Endometrial microvascular endothelial cells (primary cell): ENCODE measurements around the gene PAK2. TPM values are rescaled to one million over a fixed set of nuclear protein-coding genes. Genes with fewer than 3 reads are reported as not detected.
"Not testable (repeated sequence)": the region's sequence is repeated elsewhere in the genome, so short reads cannot be mapped to it uniquely, and the experiment has no call there.

Source experiments
- in situ Hi-C: cut with HindIII; loops from 2 replicates; pipeline ENCODE4 v1.10.0; 2017; ENCODE audit warnings: low sequenced_read_pairs, low pct_unique_long_range_greater_than_20kb; ENCODE audit errors: inconsistent ontology term
- total RNA-seq: library from RNA; depleted of rRNA; stranded (reverse); fragments of >200 nt; gene quantifications from one replicate; pipeline ENCODE4 v1.2.3, GENCODE V29; 2015; ENCODE audit errors: inconsistent ontology term

PAK2 gene
- total RNA-seq: 78.7 TPM

GRCh38 chr3:196739671-196740480 lies at the start of gene PAK2:
Gene PAK2, plus strand, starts transcription at chr3:196739857. Its CDS starts 42,790 bp downstream, at chr3:196782647.
- in situ Hi-C loops: no loop called here

DNA sequence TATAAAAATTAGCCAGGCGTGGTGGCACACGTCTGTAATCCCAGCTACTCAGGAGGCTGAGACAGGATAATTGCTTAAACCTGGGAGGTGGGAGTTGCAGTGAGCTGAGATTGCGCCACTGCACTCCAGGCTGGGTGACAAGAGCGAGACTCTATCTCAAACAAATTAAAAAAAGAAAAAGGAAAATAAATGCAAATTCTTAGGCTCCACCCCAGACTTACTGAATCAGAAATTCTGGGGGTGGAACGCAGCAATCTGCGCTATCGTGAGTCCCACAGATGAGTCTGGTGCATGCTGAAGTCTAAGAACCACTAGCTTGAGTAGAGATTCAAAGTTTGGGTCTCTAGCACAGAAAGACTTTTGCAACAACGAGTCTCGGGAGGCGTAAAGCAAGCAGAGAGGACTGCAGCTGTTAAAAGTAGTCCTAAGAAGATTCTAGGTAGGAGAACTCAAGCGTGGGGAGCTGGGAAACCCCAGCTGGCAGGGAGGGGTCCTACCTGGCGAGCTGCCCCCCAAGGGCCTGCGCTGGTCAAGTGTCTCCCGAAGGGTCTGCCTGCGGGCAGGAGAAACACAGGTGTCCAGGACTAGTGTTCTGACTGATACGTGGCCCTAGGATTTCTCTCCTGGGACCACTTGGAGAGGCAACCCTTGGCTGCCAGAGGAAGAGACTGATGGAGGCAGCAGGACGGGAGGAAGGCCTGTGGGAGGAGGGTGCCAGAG lies 49.6 kb upstream of the PAK2 start:
- in situ Hi-C loops: no loop called here

GRCh38 chr3:196691386-196691785 lies 48.3 kb upstream of the PAK2 start:
- in situ Hi-C loops: no loop called here

DNA sequence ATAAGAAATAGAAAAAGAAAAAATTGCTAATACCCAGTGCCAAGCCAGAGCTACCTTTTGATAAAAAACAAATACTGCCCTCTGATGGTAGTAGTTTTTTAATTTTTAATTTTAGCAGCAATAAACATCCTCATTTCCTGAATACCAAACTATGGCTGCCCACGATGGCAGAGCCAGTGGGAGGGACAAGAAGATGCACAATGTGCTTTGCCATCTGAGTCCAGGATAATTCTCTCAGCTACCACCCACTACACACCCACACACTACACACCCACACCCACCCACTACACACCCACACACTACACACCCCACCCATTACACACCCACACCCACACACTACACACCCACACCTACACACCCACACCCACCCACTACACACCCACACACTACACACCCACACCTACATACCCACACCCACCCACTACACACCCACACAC lies 45.4 kb upstream of the PAK2 start:
- in situ Hi-C loops: no loop called here

DNA sequence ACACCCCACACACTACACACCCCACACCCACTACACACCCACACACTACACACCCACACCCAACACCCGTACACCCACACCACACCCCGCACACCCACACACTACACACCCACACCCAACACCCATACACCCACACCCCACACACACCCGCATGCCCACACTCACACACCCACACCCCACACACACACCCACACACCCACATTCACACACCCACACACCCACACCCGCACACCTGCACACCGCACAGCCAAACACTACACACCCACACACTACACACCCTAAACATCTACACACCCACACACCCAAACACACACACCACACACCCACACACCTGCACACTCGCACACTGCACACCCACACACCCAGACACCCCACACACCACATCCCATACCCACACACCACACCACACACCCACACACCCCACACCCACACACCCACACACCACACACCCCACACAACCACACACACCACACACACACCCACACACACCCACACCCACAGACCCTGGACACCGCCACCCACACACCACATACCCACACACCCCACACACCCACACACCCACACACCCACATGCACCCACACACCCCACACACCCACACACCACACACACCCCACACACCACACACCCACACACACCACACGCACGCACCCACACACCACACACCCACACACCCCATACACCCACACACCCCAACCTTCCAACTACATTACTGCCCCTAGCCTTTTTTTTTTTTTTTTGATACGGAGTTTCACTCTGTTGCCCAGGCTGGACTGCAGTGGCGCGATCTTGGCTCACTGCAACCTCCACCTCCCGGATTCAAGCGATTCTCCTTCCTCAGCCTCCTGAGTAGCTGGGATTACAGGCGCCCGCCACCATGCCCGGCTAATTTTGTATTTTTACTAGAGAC lies 44.5 kb upstream of the PAK2 start:
- in situ Hi-C loops: no loop called here

GRCh38 chr3:196695849-196696226 lies 43.8 kb upstream of the PAK2 start:
- in situ Hi-C loops: no loop called here

GRCh38 chr3:196697270-196697669 lies 42.4 kb upstream of the PAK2 start:
- in situ Hi-C loops: no loop called here

DNA sequence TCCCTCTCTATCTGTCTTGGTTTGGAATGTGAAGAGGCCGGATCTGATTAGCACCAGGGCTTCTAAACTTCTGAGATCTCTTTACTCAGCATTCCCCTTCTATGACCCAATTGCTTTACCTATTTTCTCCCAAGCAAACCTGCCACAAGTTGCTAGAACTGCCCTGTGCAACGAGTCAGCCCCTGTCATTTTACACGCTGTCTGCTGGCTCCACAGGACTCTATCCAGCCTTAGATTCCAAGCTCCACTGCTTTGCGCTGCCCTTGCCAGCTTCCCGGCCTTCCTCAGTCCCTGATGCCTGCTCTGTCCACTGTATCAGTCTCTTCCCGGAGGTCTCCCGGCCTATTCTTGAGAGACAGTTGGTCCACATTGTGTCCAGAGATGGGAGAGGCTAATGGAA lies 39.9 kb upstream of the PAK2 start:
- in situ Hi-C loops: no loop called here

DNA sequence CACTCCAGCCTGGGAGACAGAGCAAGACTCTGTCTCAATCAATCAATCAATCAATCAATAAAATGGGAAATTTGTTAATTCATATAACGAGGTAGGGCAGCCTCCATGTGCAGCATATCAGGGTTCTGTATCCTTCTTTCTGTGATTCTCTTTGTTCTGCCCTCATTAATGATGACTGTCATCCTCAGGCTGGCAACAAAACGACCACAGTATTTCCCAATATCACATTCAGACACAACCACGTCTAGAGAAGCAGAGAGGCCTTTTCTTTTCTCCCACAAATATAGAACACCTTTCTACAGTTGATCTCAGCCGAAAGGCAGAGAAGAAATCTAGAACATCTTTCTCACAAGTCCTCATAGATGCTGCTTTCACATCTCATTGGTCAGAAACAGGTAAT lies 38.9 kb upstream of the PAK2 start:
- in situ Hi-C loops: no loop called here

DNA sequence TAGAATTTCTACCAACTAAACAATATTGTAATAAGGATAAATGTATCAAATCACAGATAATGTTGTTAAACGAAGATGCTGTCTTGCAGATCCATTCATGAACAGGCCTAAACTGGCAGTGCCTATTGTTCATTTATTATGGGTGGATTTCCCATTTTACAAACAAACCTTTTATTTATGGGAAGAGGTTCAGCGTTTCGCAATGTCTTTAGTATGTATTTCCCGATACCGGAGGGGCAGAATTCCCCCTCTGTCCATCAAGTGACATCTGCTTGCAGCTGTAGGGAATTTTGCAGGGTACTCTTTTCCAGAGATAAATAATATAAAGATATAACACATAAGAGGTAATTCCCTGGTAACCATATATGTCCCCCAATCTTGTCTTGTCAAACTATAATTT lies 33.3 kb upstream of the PAK2 start:
- in situ Hi-C loops: no loop called here

- in situ Hi-C loops: no loop called here
These were observed 32.9 kb upstream of the PAK2 start for GRCh38 chr3:196706731-196707130.

DNA sequence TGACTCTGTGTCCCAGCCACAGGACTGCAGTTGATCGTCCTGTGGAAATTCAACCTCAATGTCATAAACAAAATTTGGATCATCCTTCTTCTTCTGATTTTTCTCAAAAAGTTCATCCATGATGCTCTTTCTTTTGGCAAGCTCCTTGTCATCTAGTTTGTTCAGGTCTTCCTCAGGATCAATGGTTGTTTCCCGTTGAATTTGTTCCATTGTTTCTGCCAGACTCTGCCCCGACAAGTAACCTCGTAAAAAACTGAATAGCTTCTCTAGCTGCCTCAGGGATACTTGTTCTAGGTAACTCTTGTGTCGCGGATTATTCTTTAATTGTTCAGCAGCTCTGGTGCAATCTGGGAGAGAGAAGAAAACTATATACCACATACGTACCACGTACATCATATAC lies 32.1 kb upstream of the PAK2 start:
- in situ Hi-C loops: no loop called here

GRCh38 chr3:196708467-196708866 lies 31.2 kb upstream of the PAK2 start:
- in situ Hi-C loops: no loop called here

DNA sequence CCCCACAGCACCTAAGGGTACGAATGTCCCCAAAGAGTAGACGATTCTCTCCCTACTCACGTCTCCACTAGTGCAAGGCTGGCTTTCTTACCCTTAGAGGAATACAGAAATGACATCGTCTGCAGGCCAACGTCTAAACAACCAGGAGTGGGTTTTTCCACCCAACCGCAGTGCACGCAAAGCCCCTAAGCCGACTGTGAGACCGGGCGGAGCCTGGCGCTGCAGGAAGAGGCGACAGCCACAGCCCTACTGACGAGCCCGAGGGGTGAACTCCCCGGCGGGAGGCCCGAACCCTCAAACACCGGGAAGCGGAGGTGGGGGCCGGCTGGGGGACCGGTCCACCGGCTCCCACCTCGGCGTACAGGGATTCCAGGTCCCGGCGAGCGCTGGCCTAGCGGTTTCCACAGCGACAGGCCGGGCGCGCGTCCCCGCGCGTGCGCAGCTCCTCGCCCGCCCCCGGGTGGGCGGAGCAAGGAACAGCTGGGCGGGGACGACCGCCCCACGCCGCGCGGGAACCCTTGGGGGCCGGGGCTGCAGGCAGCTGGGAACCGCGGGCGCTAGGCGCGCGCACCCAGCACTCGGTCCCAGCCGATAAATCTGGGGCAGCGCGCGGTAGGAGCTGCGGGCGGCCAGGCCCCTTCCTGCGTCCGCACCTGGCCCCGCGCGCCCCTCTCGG lies 27.7 kb upstream of the PAK2 start, which contains the start of the genes CEP19 and PIGX:
TSS of gene CEP19 (minus strand) at position 413 of the 676 bp plus-strand sequence. CDS start 3,593 bp downstream, outside the sequence.
TSS of gene PIGX (plus strand) at position 540 of the 676 bp plus-strand sequence.
- in situ Hi-C loops: no loop called here

DNA sequence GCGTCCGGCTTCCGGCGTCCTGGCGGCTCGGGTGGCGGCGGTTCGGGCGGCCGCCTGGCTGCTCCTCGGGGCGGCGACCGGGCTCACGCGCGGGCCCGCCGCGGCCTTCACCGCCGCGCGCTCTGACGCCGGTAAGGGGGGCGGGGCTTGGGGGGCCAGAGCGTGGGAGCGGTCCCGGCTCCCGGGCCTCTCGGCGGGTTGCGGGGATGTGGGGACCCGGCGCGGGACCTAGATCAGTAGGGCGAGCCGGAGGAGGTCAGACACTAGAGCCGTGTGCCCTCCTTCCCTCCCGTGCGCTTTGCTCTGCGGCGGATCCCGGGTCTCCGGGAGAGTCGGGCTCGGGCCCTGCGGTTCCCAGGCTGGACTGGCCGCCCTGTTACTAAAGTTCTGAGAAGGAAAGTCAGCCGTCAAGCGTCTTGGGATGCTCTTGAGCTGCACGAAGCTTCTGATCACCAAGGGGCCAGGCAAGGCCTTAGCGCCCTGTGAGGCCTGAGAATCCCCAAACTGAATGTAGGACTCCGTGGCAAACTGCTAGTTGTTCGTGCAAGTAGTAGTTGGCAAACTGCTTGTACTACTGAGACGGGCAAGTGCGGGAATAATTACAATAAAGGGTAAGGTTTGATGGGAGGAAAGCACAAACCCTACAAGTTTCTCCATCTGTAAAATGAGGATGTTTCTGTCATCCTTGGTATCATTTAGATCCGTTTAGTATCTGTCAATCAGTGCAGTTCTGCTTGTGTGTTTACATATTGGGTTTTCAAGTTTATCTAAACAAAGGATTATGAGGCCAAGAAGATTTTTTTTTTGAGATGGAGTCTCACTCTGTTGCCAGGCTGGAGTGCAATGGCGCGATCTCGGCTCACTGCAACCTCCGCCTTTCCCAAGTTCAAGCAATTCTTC lies 26.9 kb upstream of the PAK2 start:
- in situ Hi-C loops: no loop called here

DNA sequence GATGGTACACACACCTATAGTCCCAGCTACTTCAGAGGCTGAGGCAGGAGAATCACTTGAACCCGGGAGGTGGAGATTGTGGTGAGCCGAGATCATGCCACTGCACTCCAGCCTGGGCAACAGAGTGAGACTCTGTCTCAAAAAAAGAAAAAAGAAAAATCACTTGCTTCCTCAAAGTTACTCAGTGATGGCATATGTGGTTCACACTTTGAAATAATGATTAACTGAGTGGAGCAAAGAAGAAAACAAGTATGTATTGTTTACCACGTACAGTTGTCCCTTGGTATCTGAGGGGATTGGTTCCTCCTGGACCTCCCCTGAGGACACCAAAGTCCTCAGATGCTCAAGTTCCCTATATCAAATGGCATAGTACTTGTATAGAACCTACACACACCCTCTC lies 22.5 kb upstream of the PAK2 start:
- in situ Hi-C loops: not testable (repeated sequence)

- in situ Hi-C loops: no loop called here
These were observed 18.6 kb upstream of the PAK2 start for GRCh38 chr3:196721097-196721496.
